HL-60 (cell line): ENCODE results near the gene AIRE.

Experiments used
- GABPA ChIP-seq: IDR thresholded peaks from 2 replicates; pipeline ENCODE4 v1.6.1; 2012; ENCODE audit warnings: low read depth
- POLR2AphosphoS5 ChIP-seq: IDR thresholded peaks from 2 replicates; pipeline ENCODE4 v1.6.1; 2012; ENCODE audit warnings: low read depth
- TF ChIP-seq, protein P1 (sequence below): IDR thresholded peaks from one replicate; pipeline ENCODE4 v1.5.1; 2011; ENCODE audit warnings: low read length, control low read depth, inconsistent platforms; ENCODE audit not compliant: insufficient read depth
- TF ChIP-seq, protein P2 (sequence below): IDR thresholded peaks from 2 replicates; pipeline ENCODE4 v1.6.1; 2012; ENCODE audit warnings: low read depth; ENCODE audit not compliant: insufficient replicate concordance

- TF ChIP-seq, protein P1, sequence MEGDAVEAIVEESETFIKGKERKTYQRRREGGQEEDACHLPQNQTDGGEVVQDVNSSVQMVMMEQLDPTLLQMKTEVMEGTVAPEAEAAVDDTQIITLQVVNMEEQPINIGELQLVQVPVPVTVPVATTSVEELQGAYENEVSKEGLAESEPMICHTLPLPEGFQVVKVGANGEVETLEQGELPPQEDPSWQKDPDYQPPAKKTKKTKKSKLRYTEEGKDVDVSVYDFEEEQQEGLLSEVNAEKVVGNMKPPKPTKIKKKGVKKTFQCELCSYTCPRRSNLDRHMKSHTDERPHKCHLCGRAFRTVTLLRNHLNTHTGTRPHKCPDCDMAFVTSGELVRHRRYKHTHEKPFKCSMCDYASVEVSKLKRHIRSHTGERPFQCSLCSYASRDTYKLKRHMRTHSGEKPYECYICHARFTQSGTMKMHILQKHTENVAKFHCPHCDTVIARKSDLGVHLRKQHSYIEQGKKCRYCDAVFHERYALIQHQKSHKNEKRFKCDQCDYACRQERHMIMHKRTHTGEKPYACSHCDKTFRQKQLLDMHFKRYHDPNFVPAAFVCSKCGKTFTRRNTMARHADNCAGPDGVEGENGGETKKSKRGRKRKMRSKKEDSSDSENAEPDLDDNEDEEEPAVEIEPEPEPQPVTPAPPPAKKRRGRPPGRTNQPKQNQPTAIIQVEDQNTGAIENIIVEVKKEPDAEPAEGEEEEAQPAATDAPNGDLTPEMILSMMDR, result no peak
- TF ChIP-seq POLR2AphosphoS5 (peak; percentile 95), GABPA (no peak)
- TF ChIP-seq, protein P2, sequence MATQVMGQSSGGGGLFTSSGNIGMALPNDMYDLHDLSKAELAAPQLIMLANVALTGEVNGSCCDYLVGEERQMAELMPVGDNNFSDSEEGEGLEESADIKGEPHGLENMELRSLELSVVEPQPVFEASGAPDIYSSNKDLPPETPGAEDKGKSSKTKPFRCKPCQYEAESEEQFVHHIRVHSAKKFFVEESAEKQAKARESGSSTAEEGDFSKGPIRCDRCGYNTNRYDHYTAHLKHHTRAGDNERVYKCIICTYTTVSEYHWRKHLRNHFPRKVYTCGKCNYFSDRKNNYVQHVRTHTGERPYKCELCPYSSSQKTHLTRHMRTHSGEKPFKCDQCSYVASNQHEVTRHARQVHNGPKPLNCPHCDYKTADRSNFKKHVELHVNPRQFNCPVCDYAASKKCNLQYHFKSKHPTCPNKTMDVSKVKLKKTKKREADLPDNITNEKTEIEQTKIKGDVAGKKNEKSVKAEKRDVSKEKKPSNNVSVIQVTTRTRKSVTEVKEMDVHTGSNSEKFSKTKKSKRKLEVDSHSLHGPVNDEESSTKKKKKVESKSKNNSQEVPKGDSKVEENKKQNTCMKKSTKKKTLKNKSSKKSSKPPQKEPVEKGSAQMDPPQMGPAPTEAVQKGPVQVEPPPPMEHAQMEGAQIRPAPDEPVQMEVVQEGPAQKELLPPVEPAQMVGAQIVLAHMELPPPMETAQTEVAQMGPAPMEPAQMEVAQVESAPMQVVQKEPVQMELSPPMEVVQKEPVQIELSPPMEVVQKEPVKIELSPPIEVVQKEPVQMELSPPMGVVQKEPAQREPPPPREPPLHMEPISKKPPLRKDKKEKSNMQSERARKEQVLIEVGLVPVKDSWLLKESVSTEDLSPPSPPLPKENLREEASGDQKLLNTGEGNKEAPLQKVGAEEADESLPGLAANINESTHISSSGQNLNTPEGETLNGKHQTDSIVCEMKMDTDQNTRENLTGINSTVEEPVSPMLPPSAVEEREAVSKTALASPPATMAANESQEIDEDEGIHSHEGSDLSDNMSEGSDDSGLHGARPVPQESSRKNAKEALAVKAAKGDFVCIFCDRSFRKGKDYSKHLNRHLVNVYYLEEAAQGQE, result no peak
Measured at GRCh38 chr21:44338971-44339910, 53.6 kb downstream of the AIRE start, which contains the start of gene CFAP410.
